SIG-M5 (cell line): ENCODE data around the gene RELT.
"Not testable (repeated sequence)": the region's sequence is repeated elsewhere in the genome, so short reads cannot be mapped to it uniquely, and the experiment has no call there.

Experiments
- DNase-seq: peaks from one replicate; lab custom pipeline; 2025; lab: John Stamatoyannopoulos, UW

RELT gene

DNA sequence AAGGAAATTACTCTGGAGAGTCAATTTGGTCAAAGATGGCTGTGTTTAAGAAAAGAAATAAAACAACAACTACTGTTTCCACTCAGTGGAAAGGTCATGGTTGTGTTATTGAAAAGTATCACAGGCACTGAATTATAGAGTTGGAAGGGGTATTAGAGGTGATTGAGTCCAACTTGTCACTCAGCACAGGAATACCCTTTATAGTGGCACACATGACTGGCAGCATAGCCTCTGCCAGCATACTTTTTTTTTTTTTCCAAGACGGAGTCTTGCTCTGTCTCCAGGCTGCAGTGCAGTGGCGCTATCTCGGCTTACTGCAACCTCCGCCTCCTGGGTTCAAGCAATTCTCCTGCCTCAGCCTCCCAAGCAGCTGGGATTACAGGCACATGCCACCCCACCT lies 60.7 kb downstream of the RELT start:
- DNase-seq = not testable (repeated sequence)

GRCh38 chr11:73439002-73439843 lies 63.0 kb downstream of the RELT start:
- DNase-seq = no peak

DNA sequence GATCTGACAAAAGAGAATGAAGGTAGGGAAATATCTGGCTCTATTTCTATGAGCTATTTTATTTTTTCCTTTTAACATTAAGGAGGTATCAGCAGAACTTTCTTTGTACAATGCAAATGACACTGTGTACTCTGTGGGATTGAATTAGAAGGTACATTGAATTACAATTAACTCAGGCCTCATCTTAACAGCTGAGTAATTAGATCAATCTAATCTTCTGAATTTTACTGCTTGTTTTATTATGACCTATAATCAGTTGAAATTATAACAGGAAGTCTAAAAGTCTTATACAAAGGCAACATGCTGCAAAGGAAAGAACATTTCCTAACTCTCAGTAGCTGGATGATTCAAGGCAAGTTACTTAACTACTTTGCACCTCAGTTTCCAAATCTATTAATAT lies 69.8 kb downstream of the RELT start:
- DNase-seq = no peak

DNA sequence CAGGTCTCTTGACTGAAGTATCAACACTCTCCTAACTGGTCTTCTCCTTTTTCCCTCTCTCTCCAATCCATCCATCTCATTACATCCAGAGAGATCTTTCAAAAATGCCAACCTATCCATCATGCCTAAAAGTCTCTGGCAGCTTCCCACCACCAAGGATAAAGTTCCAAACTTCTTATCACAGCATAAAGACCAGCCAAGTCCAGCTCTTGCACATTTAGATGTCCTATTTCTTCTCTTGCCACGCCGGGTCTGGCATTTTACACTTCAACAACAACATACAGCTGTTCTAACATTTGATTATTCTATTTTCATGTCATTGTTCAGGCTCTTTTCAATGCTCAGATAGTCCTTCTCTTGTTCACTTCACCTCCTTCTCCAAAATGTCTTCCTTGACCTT lies 70.6 kb downstream of the RELT start:
- no peak for DNase-seq
